Endothelial cell of umbilical vein (primary cell): ENCODE measurements around the gene PFN4. TPM values are rescaled to one million over a fixed set of nuclear protein-coding genes. Genes with fewer than 3 reads are reported as not detected.

Source experiments
- BruUV-seq: library from RNA; stranded (reverse); fragments of 400-500 nt; replicated peaks from 2 replicates; lab custom pipeline; 2021; lab: Mats Ljungman, UMichigan
- CTCF ChIA-PET: fragments of 300-600, 350-600 bp; sonication (Branson Sonifier 250); formaldehyde crosslinking; loops from one replicate; lab custom pipeline; 2021; ENCODE audit warnings: antibody characterized with exemption, inconsistent platforms; lab: Charles Lee
- POLR2A ChIA-PET: fragments of 300-600, 350-600 bp; sonication (Branson Sonifier 250); formaldehyde crosslinking; loops from one replicate; lab custom pipeline; 2021; ENCODE audit warnings: antibody characterized with exemption, inconsistent platforms; lab: Charles Lee
- DNase-seq: peaks from one replicate; pipeline ENCODE4 v3.0.0-alpha.2; 2011; ENCODE audit warnings: low read depth, low spot score
- FAIRE-seq: peaks from 2 replicates; lab custom pipeline; 2011; peaks lifted over from hg19 to GRCh38; lab: Jason Lieb, UNC
- H2AFZ ChIP-seq: 2 replicates; pipeline ENCODE4 v1.6.0; 2012; ENCODE audit warnings: low read depth, low read length, control low read depth, inconsistent platforms
- H3K27ac ChIP-seq: 2 replicates; pipeline ENCODE4 v1.5.1; 2011; ENCODE audit warnings: low read depth, mild to moderate bottlenecking, control low read depth, low read length, moderate library complexity; ENCODE audit not compliant: insufficient read depth
- H3K27me3 ChIP-seq, 2 experiments: 2 replicates each; pipeline versions ENCODE4 v1.6.0 to v1.6.1; 2011; ENCODE audit warnings: low read length in 2 of 2, mixed read lengths in 1 of 2; ENCODE audit not compliant: control insufficient read depth in 2 of 2, insufficient read depth in 2 of 2
- H3K36me3 ChIP-seq, 2 experiments: 2 replicates in 1 of 2; 3 replicates in 1 of 2; pipeline ENCODE4 v1.5.1; 2011; ENCODE audit warnings: low read length in 2 of 2, mild to moderate bottlenecking in 1 of 2, moderate library complexity in 1 of 2; ENCODE audit not compliant: control insufficient read depth in 2 of 2, insufficient read depth in 2 of 2; ENCODE audit errors: extremely low read depth in 1 of 2
- H3K4me1 ChIP-seq: 3 replicates; pipeline ENCODE4 v1.5.1; 2011; ENCODE audit warnings: mild to moderate bottlenecking, low read length; ENCODE audit not compliant: control insufficient read depth, insufficient read depth; ENCODE audit errors: extremely low read depth
- H3K4me2 ChIP-seq: 2 replicates; pipeline ENCODE4 v1.6.1; 2011; ENCODE audit warnings: low read length, control low read depth, mixed read lengths; ENCODE audit not compliant: insufficient read depth
- H3K4me3 ChIP-seq, 3 experiments: fragments of 200-600 bp in 1 of 3; sonication (generic), shearing (Covaris generic) in 1 of 3; replicated peaks in 1 of 3; 2 replicates each; pipeline ENCODE4 v1.5.1; 2011 to 2016; ENCODE audit warnings: control low read depth in 3 of 3, low read length in 3 of 3, mild to moderate bottlenecking in 2 of 3, inconsistent platforms in 1 of 3, low read depth in 1 of 3, moderate library complexity in 1 of 3; ENCODE audit not compliant: insufficient read depth in 1 of 3
- H3K79me2 ChIP-seq: 2 replicates; pipeline ENCODE4 v1.6.0; 2012; ENCODE audit warnings: low read length, inconsistent platforms; ENCODE audit not compliant: control insufficient read depth, insufficient read depth
- H3K9ac ChIP-seq: replicated peaks from 2 replicates; pipeline ENCODE3; 2011; ENCODE audit warnings: low read length, control low read depth; ENCODE audit not compliant: insufficient read depth; ENCODE audit errors: extremely low read depth
- H3K9me1 ChIP-seq: replicated peaks from 3 replicates; pipeline ENCODE4 v1.6.0; 2011; ENCODE audit warnings: mild to moderate bottlenecking, low read length; ENCODE audit not compliant: control insufficient read depth, insufficient read depth; ENCODE audit errors: extremely low read depth
- H3K9me3 ChIP-seq: replicated peaks from 2 replicates; pipeline ENCODE4 v1.5.1; 2012; ENCODE audit warnings: low read length, inconsistent platforms; ENCODE audit not compliant: control insufficient read depth, insufficient read depth
- H4K20me1 ChIP-seq: replicated peaks from 2 replicates; pipeline ENCODE3; 2011; ENCODE audit warnings: mild to moderate bottlenecking, low read length; ENCODE audit not compliant: control insufficient read depth, insufficient read depth; ENCODE audit errors: extremely low read depth
- EZH2 ChIP-seq: IDR thresholded peaks from 2 replicates; pipeline ENCODE4 v1.6.1; 2012; ENCODE audit warnings: borderline replicate concordance, low read depth, mild to moderate bottlenecking, moderate library complexity, low read length, inconsistent platforms; ENCODE audit not compliant: severe bottlenecking
- FOS ChIP-seq: IDR thresholded peaks from 2 replicates; pipeline ENCODE4 v1.6.1; 2011; ENCODE audit warnings: mild to moderate bottlenecking, low read length, moderate library complexity, borderline replicate concordance; ENCODE audit not compliant: insufficient read depth
- GATA2 ChIP-seq: IDR thresholded peaks from 2 replicates; pipeline ENCODE4 v1.7.0; 2011; ENCODE audit warnings: low read depth, mild to moderate bottlenecking, moderate library complexity, mixed read lengths, low read length; ENCODE audit not compliant: insufficient read length, insufficient read depth
- JUN ChIP-seq: IDR thresholded peaks from 2 replicates; pipeline ENCODE4 v1.6.1; 2011; ENCODE audit warnings: borderline replicate concordance, low read depth; ENCODE audit not compliant: insufficient read length, insufficient read depth
- MYC ChIP-seq: IDR thresholded peaks from one replicate; pipeline ENCODE4 v1.6.1; 2011; ENCODE audit warnings: mild to moderate bottlenecking, low read depth, low read length
- POLR2A ChIP-seq: IDR thresholded peaks from 2 replicates; pipeline ENCODE4 v1.6.1; 2012; ENCODE audit warnings: low read depth, mild to moderate bottlenecking, control low read depth, low read length
- POLR2AphosphoS5 ChIP-seq: IDR thresholded peaks from 2 replicates; pipeline ENCODE4 v1.6.1; 2012; ENCODE audit warnings: low read depth, mild to moderate bottlenecking, control low read depth, low read length, moderate library complexity; ENCODE audit not compliant: insufficient read depth
- dilution Hi-C: fragments of 300-500 bp; cut with MboI; formaldehyde crosslinking; loops from one replicate; pipeline ENCODE4 v1.15.0; 2019; ENCODE audit warnings: low sequenced_read_pairs; ENCODE audit not compliant: extremely low pct_ligation_motif_present
- intact Hi-C: fragments of 100-400 bp; cut with micrococcal nuclease; formaldehyde crosslinking; loops from one replicate; pipeline ENCODE4 v1.10.0; 2022
- polyA plus RNA-seq, 4 experiments: library from polyadenylated mRNA; depleted of rRNA in 3 of 4; stranded (reverse) in 3 of 4; unstranded in 1 of 4; fragments of >200 nt; gene quantifications; 2 replicates each; pipeline versions ENCODE4 v1.2.1 to v1.2.3, GENCODE V29; 2011 to 2012; ENCODE audit warnings: missing spikeins in 1 of 4
- total RNA-seq: library from RNA; stranded (reverse); gene quantifications from 2 replicates; pipeline ENCODE4 v1.2.3, GENCODE V29; 2021
- TF ChIP-seq, protein P1 (sequence below): IDR thresholded peaks from 2 replicates; pipeline ENCODE4 v1.6.1; 2011; ENCODE audit not compliant: insufficient read depth, insufficient read length
- TF ChIP-seq, protein P2 (sequence below), 2 donors: IDR thresholded peaks; 1 replicate in 1 of 2; 2 replicates in 1 of 2; pipeline ENCODE4 v1.5.1; 2011; ENCODE audit warnings: low read length in 2 of 2, mild to moderate bottlenecking in 2 of 2, moderate library complexity in 2 of 2, control low read depth in 1 of 2, inconsistent platforms in 1 of 2, low read depth in 1 of 2; ENCODE audit not compliant: insufficient read depth in 1 of 2; ENCODE audit errors: extremely low read depth in 1 of 2

PFN4 gene
- total and polyA plus RNA-seq, 2 donors (not counting 3 experiments of a cell fraction or from before 2014, with no cell fraction given): 0.23 to 0.93 TPM

DNA sequence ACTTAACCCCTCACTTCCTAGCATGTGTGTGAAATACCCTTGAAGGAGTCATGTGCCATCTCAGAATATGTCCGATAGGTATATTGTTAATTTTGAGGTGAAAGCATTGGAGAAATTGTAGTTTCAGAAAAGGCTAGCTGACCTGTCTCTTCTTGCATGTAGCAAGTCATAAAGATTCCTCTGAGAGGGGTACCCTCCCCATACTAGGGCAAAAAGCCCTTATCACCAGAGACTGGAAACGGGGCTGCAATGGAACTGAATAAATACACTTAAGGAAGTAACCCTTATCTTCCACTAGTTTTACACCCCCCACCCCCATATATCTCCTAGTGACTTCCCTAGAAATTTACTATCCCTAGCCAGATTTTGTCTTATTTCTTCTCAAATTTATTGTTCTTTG lies 45.3 kb downstream of the PFN4 start:
- intact Hi-C loops: loop anchor here (2.0 kb wide), 2 partner anchors 63 to 87 kb away; no protein-coding TSS in a partner anchor
- Histone ChIP-seq H3K4me3 (peak overlapping the region in 1 of 3 experiments; percentile 53), H3K4me1 (peaks cover 15% of the 10 kb centered on the region), H3K27me3 (no peaks in the 10 kb centered on the region), H3K27ac (no peak overlapping the region), H3K9ac (peak overlapping the region; percentile 29), H3K9me1 (no peaks in the 10 kb centered on the region), H2AFZ (no peak overlapping the region), H3K4me2 (peak overlapping the region; percentile 74), H3K79me2 (peaks cover 24% of the 10 kb centered on the region), H4K20me1 (no peaks in the 10 kb centered on the region), H3K36me3 (peaks cover 7 to 15% of the 10 kb centered on the region in 2 experiments), H3K9me3 (no peaks in the 10 kb centered on the region)
- DNase-seq (no peak), FAIRE-seq (no peak)
- TF ChIP-seq POLR2A (peak; percentile 1), GATA2 (no peak)
- ChIA-PET CTCF (interaction anchor here (0.7 kb wide), 1 partner anchor 260 kb away, joined by 4 read pairs; no protein-coding TSS in a partner anchor), POLR2A (no interaction called here)
- dilution Hi-C loops: no loop called here
- BruUV-seq: no TSS peak

- Histone ChIP-seq H2AFZ (peak overlapping the region; percentile 69), H3K9me1 (no peaks in the 10 kb centered on the region), H3K4me1 (peaks cover 12% of the 10 kb centered on the region), H3K4me2 (peak overlapping the region; percentile 74), H3K27me3 (no peaks in the 10 kb centered on the region), H3K9me3 (no peaks in the 10 kb centered on the region), H3K79me2 (peaks cover 25% of the 10 kb centered on the region), H3K9ac (peak overlapping the region; percentile 29), H3K36me3 (peaks cover 10 to 13% of the 10 kb centered on the region in 2 experiments), H4K20me1 (no peaks in the 10 kb centered on the region), H3K4me3 (peak overlapping the region; percentile 53 to 92 (median 79)), H3K27ac (no peak overlapping the region)
- FAIRE-seq (no peak), DNase-seq (no peak)
- dilution Hi-C loops (no loop called here), intact Hi-C loops (loop anchor here (2.0 kb wide), 2 partner anchors 63 to 87 kb away; no protein-coding TSS in a partner anchor)
- POLR2A ChIA-PET: no interaction called here
- BruUV-seq: TSS peak; percentile 46
- CTCF ChIA-PET: interaction anchor here (1.7 to 2.0 kb wide), 2 partner anchors 150 to 253 kb away, joined by 7 to 9 read pairs; partner anchors contain the start of gene ATAD2B
- TF ChIP-seq POLR2AphosphoS5 (no peak), JUN (no peak), EZH2 (no peak), FOS (no peak), GATA2 (no peak), POLR2A (no peak), MYC (no peak)
- TF ChIP-seq, protein P1, sequence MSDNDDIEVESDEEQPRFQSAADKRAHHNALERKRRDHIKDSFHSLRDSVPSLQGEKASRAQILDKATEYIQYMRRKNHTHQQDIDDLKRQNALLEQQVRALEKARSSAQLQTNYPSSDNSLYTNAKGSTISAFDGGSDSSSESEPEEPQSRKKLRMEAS: no peak
- TF ChIP-seq, protein P2, sequence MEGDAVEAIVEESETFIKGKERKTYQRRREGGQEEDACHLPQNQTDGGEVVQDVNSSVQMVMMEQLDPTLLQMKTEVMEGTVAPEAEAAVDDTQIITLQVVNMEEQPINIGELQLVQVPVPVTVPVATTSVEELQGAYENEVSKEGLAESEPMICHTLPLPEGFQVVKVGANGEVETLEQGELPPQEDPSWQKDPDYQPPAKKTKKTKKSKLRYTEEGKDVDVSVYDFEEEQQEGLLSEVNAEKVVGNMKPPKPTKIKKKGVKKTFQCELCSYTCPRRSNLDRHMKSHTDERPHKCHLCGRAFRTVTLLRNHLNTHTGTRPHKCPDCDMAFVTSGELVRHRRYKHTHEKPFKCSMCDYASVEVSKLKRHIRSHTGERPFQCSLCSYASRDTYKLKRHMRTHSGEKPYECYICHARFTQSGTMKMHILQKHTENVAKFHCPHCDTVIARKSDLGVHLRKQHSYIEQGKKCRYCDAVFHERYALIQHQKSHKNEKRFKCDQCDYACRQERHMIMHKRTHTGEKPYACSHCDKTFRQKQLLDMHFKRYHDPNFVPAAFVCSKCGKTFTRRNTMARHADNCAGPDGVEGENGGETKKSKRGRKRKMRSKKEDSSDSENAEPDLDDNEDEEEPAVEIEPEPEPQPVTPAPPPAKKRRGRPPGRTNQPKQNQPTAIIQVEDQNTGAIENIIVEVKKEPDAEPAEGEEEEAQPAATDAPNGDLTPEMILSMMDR (IDR thresholded peaks at IDR 0.05; ENCODE audit: extremely low read depth in 1 of 2, insufficient read depth in 1 of 2, low read depth in 1 of 2, low read length in 2 of 2): no peak
Observed at GRCh38 chr2:24077535-24077877, 45.6 kb downstream of the PFN4 start.
